ENCODE measurements around the gene PRDX2. TPM values are rescaled to one million over a fixed set of nuclear protein-coding genes. Genes with fewer than 3 reads are reported as not detected.
A peak's percentile ranks its signal among the peaks of the same experiment; 100 is the strongest.

The PRDX2 gene
- total and polyA plus RNA-seq, 10 of the 15 experiments (the other 5 are each of a cell fraction or from before 2014, with no cell fraction given), result 93.0 to 812 (median 344) TPM

- no peak for TF ChIP-seq PAX8 (IDR thresholded peaks at IDR 0.05)
- TF ChIP-seq NR2C1 (IDR thresholded peaks at IDR 0.05), result peak; percentile 44; the same call in 1 of the 2 replicates
- TF ChIP-seq HDAC2 (IDR thresholded peaks at IDR 0.05), result 0 out of 2 replicates have a peak, but pooled peaks have one; percentile 80
- TF ChIP-seq, protein P1, sequence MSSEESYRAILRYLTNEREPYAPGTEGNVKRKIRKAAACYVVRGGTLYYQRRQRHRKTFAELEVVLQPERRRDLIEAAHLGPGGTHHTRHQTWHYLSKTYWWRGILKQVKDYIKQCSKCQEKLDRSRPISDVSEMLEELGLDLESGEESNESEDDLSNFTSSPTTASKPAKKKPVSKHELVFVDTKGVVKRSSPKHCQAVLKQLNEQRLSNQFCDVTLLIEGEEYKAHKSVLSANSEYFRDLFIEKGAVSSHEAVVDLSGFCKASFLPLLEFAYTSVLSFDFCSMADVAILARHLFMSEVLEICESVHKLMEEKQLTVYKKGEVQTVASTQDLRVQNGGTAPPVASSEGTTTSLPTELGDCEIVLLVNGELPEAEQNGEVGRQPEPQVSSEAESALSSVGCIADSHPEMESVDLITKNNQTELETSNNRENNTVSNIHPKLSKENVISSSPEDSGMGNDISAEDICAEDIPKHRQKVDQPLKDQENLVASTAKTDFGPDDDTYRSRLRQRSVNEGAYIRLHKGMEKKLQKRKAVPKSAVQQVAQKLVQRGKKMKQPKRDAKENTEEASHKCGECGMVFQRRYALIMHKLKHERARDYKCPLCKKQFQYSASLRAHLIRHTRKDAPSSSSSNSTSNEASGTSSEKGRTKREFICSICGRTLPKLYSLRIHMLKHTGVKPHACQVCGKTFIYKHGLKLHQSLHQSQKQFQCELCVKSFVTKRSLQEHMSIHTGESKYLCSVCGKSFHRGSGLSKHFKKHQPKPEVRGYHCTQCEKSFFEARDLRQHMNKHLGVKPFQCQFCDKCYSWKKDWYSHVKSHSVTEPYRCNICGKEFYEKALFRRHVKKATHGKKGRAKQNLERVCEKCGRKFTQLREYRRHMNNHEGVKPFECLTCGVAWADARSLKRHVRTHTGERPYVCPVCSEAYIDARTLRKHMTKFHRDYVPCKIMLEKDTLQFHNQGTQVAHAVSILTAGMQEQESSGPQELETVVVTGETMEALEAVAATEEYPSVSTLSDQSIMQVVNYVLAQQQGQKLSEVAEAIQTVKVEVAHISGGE (CRISPR knock-in tag; IDR thresholded peaks at IDR 0.05), result no peak
- TF ChIP-seq ZNF274 (IDR thresholded peaks at IDR 0.05; ENCODE audit: insufficient read depth, insufficient read length), result no peak
- no peak for TF ChIP-seq SMAD5 (IDR thresholded peaks at IDR 0.05; ENCODE audit: low read depth)
- TF ChIP-seq, protein P2, sequence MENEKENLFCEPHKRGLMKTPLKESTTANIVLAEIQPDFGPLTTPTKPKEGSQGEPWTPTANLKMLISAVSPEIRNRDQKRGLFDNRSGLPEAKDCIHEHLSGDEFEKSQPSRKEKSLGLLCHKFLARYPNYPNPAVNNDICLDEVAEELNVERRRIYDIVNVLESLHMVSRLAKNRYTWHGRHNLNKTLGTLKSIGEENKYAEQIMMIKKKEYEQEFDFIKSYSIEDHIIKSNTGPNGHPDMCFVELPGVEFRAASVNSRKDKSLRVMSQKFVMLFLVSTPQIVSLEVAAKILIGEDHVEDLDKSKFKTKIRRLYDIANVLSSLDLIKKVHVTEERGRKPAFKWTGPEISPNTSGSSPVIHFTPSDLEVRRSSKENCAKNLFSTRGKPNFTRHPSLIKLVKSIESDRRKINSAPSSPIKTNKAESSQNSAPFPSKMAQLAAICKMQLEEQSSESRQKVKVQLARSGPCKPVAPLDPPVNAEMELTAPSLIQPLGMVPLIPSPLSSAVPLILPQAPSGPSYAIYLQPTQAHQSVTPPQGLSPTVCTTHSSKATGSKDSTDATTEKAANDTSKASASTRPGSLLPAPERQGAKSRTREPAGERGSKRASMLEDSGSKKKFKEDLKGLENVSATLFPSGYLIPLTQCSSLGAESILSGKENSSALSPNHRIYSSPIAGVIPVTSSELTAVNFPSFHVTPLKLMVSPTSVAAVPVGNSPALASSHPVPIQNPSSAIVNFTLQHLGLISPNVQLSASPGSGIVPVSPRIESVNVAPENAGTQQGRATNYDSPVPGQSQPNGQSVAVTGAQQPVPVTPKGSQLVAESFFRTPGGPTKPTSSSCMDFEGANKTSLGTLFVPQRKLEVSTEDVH (IDR thresholded peaks at IDR 0.05; ENCODE audit: low read depth, partially characterized antibody), result no peak
- no peak for TF ChIP-seq NR2C2 (IDR thresholded peaks at IDR 0.05; ENCODE audit: borderline replicate concordance, control insufficient read depth, insufficient read length, low read depth)
- TF ChIP-seq CHD2 (IDR thresholded peaks at IDR 0.05; ENCODE audit: borderline replicate concordance, low read depth, low read length), result peak; percentile 52; the same call in 1 of the 2 replicates
- TF ChIP-seq, protein P3, sequence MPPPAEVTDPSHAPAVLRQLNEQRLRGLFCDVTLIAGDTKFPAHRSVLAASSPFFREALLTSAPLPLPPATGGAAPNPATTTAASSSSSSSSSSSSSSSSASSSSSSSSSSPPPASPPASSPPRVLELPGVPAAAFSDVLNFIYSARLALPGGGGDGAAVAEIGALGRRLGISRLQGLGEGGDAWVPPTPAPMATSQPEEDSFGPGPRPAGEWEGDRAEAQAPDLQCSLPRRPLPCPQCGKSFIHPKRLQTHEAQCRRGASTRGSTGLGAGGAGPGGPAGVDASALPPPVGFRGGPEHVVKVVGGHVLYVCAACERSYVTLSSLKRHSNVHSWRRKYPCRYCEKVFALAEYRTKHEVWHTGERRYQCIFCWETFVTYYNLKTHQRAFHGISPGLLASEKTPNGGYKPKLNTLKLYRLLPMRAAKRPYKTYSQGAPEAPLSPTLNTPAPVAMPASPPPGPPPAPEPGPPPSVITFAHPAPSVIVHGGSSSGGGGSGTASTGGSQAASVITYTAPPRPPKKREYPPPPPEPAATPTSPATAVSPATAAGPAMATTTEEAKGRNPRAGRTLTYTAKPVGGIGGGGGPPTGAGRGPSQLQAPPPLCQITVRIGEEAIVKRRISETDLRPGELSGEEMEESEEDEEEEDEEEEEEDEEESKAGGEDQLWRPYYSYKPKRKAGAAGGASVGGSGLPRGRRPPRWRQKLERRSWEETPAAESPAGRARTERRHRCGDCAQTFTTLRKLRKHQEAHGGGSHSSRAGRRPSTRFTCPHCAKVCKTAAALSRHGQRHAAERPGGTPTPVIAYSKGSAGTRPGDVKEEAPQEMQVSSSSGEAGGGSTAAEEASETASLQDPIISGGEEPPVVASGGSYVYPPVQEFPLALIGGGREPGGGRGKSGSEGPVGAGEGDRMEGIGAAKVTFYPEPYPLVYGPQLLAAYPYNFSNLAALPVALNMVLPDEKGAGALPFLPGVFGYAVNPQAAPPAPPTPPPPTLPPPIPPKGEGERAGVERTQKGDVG (CRISPR knock-in tag; IDR thresholded peaks at IDR 0.05), result no peak
- no peak for TF ChIP-seq ZNF24 (IDR thresholded peaks at IDR 0.05)
- no peak for TF ChIP-seq HDGF (IDR thresholded peaks at IDR 0.05)
- no peak for TF ChIP-seq RAD21 (IDR thresholded peaks at IDR 0.05; ENCODE audit: insufficient read depth, low read depth, low read length)
- peak; percentile 82 for TF ChIP-seq MEF2B (IDR thresholded peaks at IDR 0.05; ENCODE audit: partially characterized antibody, poor library complexity, severe bottlenecking)
- TF ChIP-seq GABPA (IDR thresholded peaks at IDR 0.05; ENCODE audit: low read depth), result no peak
- TF ChIP-seq, protein P4, sequence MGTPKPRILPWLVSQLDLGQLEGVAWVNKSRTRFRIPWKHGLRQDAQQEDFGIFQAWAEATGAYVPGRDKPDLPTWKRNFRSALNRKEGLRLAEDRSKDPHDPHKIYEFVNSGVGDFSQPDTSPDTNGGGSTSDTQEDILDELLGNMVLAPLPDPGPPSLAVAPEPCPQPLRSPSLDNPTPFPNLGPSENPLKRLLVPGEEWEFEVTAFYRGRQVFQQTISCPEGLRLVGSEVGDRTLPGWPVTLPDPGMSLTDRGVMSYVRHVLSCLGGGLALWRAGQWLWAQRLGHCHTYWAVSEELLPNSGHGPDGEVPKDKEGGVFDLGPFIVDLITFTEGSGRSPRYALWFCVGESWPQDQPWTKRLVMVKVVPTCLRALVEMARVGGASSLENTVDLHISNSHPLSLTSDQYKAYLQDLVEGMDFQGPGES (IDR thresholded peaks at IDR 0.05), result no peak; the same call in 1 of the 2 replicates
- TF ChIP-seq RCOR1 (conservative IDR thresholded peaks at IDR 0.05; ENCODE audit: low read depth, low read length), result no peak
- no peak for TF ChIP-seq IKZF2 (IDR thresholded peaks at IDR 0.05)
- no peak for TF ChIP-seq CBX5 (IDR thresholded peaks at IDR 0.05; ENCODE audit: low read depth)
- 0 out of 2 replicates have a peak, but pooled peaks have one; percentile 8 for TF ChIP-seq WRNIP1 (IDR thresholded peaks at IDR 0.05; ENCODE audit: borderline replicate concordance, low read depth, low read length)
Observed at GRCh38 chr19:12806242-12807081, 4.9 kb upstream of the PRDX2 start, which contains the start of gene RNASEH2A (continued).

Measured in GM12878 (cell line).